Smooth muscle cell (in vitro differentiated cells): ENCODE results near the gene POU4F1. TPM values are rescaled to one million over a fixed set of nuclear protein-coding genes. Genes with fewer than 3 reads are reported as not detected.

Source experiments
- DNase-seq: peaks from one replicate; lab custom pipeline; 2025; ENCODE audit not compliant: unreplicated experiment; lab: John Stamatoyannopoulos, UW
- H2AFZ ChIP-seq: fragments of 200-600 bp; sonication (generic); 2 replicates; pipeline ENCODE4 v1.6.0; 2016; ENCODE audit warnings: antibody characterized with exemption, low read depth, mild to moderate bottlenecking
- H3F3A ChIP-seq: fragments of 200-600 bp; sonication (generic); 2 replicates; pipeline ENCODE4 v1.6.0; 2017; ENCODE audit warnings: antibody characterized with exemption, low read depth
- H3K27ac ChIP-seq: fragments of 200-600 bp; sonication (generic); 2 replicates; pipeline ENCODE4 v1.5.1; 2016; ENCODE audit warnings: low read depth, mild to moderate bottlenecking
- H3K27me3 ChIP-seq: fragments of 200-600 bp; sonication (generic); 2 replicates; pipeline ENCODE4 v1.6.1; 2016; ENCODE audit warnings: low read depth, mild to moderate bottlenecking
- H3K36me3 ChIP-seq: fragments of 200-600 bp; sonication (generic); 2 replicates; pipeline ENCODE4 v1.5.1; 2016; ENCODE audit warnings: low read depth
- H3K4me1 ChIP-seq: fragments of 200-600 bp; sonication (generic); 2 replicates; pipeline ENCODE4 v1.5.1; 2016; ENCODE audit warnings: low read depth
- H3K4me2 ChIP-seq: fragments of 200-600 bp; sonication (generic); 2 replicates; pipeline ENCODE4 v1.6.0; 2016; ENCODE audit warnings: mild to moderate bottlenecking
- H3K4me3 ChIP-seq: fragments of 200-600 bp; sonication (generic); 2 replicates; pipeline ENCODE4 v1.5.1; 2016; ENCODE audit warnings: mild to moderate bottlenecking
- H3K79me2 ChIP-seq: fragments of 200-600 bp; sonication (generic); 2 replicates; pipeline ENCODE4 v1.6.0; 2016; ENCODE audit warnings: low read depth, mild to moderate bottlenecking
- H3K9ac ChIP-seq: fragments of 200-600 bp; sonication (generic); 2 replicates; pipeline ENCODE4 v1.6.0; 2016; ENCODE audit warnings: low read depth
- H3K9me3 ChIP-seq: fragments of 200-600 bp; sonication (generic); replicated peaks from 2 replicates; pipeline ENCODE4 v1.5.1; 2016; ENCODE audit warnings: low read depth
- H4K20me1 ChIP-seq: fragments of 200-600 bp; sonication (generic); 2 replicates; pipeline ENCODE4 v1.6.0; 2016; ENCODE audit warnings: low read depth
- CTCF ChIP-seq: fragments of 200-600 bp; sonication (generic); IDR thresholded peaks from 2 replicates; pipeline ENCODE4 v1.5.1; 2017; ENCODE audit warnings: borderline replicate concordance, mild to moderate bottlenecking, antibody characterized with exemption; ENCODE audit not compliant: insufficient read depth, poor library complexity, severe bottlenecking
- WGBS: methylation state at CpG from one replicate; pipeline ENCODE4 v1.1.7; 2016; ENCODE audit warnings: low lambda C conversion rate; 5-methylcytosine and 5-hydroxymethylcytosine counted together
- polyA plus RNA-seq: library from polyadenylated mRNA; unstranded; fragments of >200 nt; fragmentation: Nextera tagmentation; extraction: Ambion mirVana; gene quantifications from 2 replicates; pipeline ENCODE4 v1.2.1, GENCODE V29; 2016
- total RNA-seq: library from RNA; depleted of rRNA; stranded (reverse); fragments of >200 nt; gene quantifications from 2 replicates; pipeline ENCODE4 v1.2.3, GENCODE V29; 2014

Gene POU4F1
- total and polyA plus RNA-seq, 2 experiments from 2014 or later = not detected

DNA sequence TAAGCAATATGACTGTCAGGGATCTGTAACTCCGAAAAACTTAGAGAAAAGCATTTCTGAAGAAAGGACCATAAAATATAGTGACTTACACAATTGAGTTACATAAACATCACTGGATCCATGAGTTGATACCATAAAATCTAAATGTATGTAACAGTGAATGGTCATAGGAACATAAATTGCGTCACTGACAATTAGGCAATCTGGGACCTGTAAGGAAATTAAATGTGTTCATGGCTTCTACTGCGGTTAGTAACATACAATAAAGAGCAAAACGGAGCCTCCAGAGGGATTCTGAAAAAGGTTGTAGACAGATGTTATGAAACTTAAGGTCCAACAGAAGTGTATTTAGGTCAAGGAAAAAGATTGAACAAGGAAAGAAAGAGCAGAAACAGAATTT, 27.1 kb downstream of the POU4F1 start:
- Histone ChIP-seq H3F3A (no peaks in the 10 kb centered on the region), H3K36me3 (no peaks in the 10 kb centered on the region), H3K27me3 (peaks cover 25% of the 10 kb centered on the region), H3K79me2 (no peaks in the 10 kb centered on the region), H3K4me2 (no peak overlapping the region), H3K9me3 (no peaks in the 10 kb centered on the region), H3K4me3 (no peak overlapping the region), H3K9ac (no peak overlapping the region), H4K20me1 (no peaks in the 10 kb centered on the region), H3K4me1 (no peaks in the 10 kb centered on the region), H2AFZ (no peak overlapping the region), H3K27ac (no peak overlapping the region)
- no peak for TF ChIP-seq CTCF
- DNase-seq = no peak
- WGBS = 92% methylated on average over 4 of the region's 4 CpGs

GRCh38 chr13:78572459-78572858, 30.9 kb downstream of the POU4F1 start:
- no peaks in the 10 kb centered on the region for H4K20me1 ChIP-seq

DNA sequence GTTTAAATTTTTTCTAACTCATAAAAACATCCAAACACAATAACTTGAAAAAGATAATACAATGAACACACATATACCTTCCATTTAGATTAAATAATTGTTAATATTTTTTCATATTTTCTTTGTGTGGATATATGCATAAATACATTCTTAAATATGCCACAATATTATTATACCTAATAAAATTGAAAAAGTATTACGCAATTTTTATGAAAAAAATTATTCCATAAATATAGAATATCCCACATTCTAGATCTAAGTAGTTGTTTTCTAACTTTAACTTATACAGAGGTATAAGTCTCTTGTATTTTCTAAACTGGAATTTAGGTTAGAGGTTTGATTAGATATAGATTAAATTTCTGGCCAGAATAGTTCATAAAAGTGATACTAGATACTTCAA, 34.3 kb downstream of the POU4F1 start:
- Histone ChIP-seq H3K79me2 (no peaks in the 10 kb centered on the region), H3K36me3 (no peaks in the 10 kb centered on the region), H3K4me1 (no peaks in the 10 kb centered on the region), H4K20me1 (no peaks in the 10 kb centered on the region), H3K9me3 (no peaks in the 10 kb centered on the region), H3K4me2 (no peak overlapping the region), H3K4me3 (no peak overlapping the region), H3F3A (no peaks in the 10 kb centered on the region), H3K27me3 (peaks cover 4% of the 10 kb centered on the region), H3K9ac (no peak overlapping the region), H2AFZ (no peak overlapping the region), H3K27ac (no peak overlapping the region)
- DNase-seq = no peak
- 76% methylated on average over 1 of the region's 1 CpG for WGBS
- no peak for TF ChIP-seq CTCF

More at GRCh38 chr13:78572459-78572858, 30.9 kb downstream of the POU4F1 start:
- H2AFZ ChIP-seq = no peak overlapping the region
- H3F3A ChIP-seq = no peaks in the 10 kb centered on the region
- H3K9ac ChIP-seq = no peak overlapping the region
- no peak overlapping the region for H3K27ac ChIP-seq
- WGBS = 85% methylated on average over 5 of the region's 5 CpGs
- peaks cover 8% of the 10 kb centered on the region for H3K27me3 ChIP-seq
- no peak overlapping the region for H3K4me2 ChIP-seq
- H3K9me3 ChIP-seq = no peaks in the 10 kb centered on the region
- no peaks in the 10 kb centered on the region for H3K79me2 ChIP-seq
- no peak overlapping the region for H3K4me3 ChIP-seq
- no peak for TF ChIP-seq CTCF
- H3K4me1 ChIP-seq = no peaks in the 10 kb centered on the region
- no peaks in the 10 kb centered on the region for H3K36me3 ChIP-seq
- DNase-seq = no peak

DNA sequence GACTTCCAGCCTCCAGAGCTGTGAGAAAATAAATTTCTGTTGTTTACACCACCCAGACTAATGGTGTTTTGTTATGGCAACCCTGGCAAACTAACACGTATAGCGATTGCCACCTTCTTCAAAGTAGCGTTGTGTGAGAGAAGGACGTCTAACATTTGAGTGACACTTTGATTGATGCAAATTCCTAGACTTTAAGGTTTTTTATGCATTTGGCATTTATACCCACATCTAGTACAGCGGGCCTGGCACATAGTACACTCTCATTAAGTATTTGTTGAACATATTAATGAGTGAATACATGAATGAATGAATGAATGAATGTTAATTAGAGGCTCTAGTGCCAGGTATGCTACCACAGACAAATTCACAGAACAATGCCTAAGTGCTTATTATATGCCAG, 36.7 kb downstream of the POU4F1 start:
- no peaks in the 10 kb centered on the region for H3K9me3 ChIP-seq
- H3K36me3 ChIP-seq = no peaks in the 10 kb centered on the region
- no peaks in the 10 kb centered on the region for H3K4me1 ChIP-seq
- WGBS = 88% methylated on average over 5 of the region's 5 CpGs
- H4K20me1 ChIP-seq = no peaks in the 10 kb centered on the region
- H3K4me3 ChIP-seq = no peak overlapping the region
- TF ChIP-seq CTCF = no peak
- H3K27ac ChIP-seq = no peak overlapping the region
- H3K9ac ChIP-seq = no peak overlapping the region
- DNase-seq = no peak
- no peaks in the 10 kb centered on the region for H3K79me2 ChIP-seq
- H3K4me2 ChIP-seq = no peak overlapping the region
- no peaks in the 10 kb centered on the region for H3F3A ChIP-seq
- H2AFZ ChIP-seq = no peak overlapping the region
- peaks cover 13% of the 10 kb centered on the region for H3K27me3 ChIP-seq
